CD4-positive, alpha-beta memory T cell (primary cell): ENCODE measurements around the gene SIVA1. TPM values are rescaled to one million over a fixed set of nuclear protein-coding genes. Genes with fewer than 3 reads are reported as not detected.

Source experiments
- CTCF ChIA-PET: fragments of 350-600 bp; sonication (Branson Sonifier 250); formaldehyde crosslinking; loops from one replicate; lab custom pipeline; 2021; ENCODE audit warnings: inconsistent platforms; ENCODE audit not compliant: partially characterized antibody; lab: Charles Lee
- POLR2A ChIA-PET: fragments of 350-600 bp; sonication (Branson Sonifier 250); formaldehyde crosslinking; loops from one replicate; lab custom pipeline; 2021; ENCODE audit not compliant: partially characterized antibody; lab: Charles Lee
- DNase-seq, 5 donors: peaks; one replicate each; pipeline versions ENCODE4 v3.0.0 to v3.0.0-alpha.2; 2020 to 2022; ENCODE audit warnings: mixed read lengths in 1 of 5
- H3K27ac ChIP-seq: one replicate; pipeline ENCODE4 v1.7.0; 2013; ENCODE audit warnings: low read depth, low read length
- H3K27me3 ChIP-seq: 2 replicates; pipeline ENCODE4 v1.7.0; 2013; ENCODE audit warnings: mild to moderate bottlenecking, low read length, moderate library complexity; ENCODE audit not compliant: insufficient read depth
- H3K36me3 ChIP-seq: 2 replicates; pipeline ENCODE4 v1.7.0; 2013; ENCODE audit warnings: mild to moderate bottlenecking, low read length, moderate library complexity; ENCODE audit not compliant: insufficient read depth
- H3K4me1 ChIP-seq: 2 replicates; pipeline ENCODE4 v1.7.0; 2013; ENCODE audit warnings: mild to moderate bottlenecking, low read length, moderate library complexity; ENCODE audit not compliant: insufficient read depth
- H3K4me3 ChIP-seq, 2 donors: one replicate each; pipeline ENCODE4 v1.7.0; 2013; ENCODE audit warnings: low read length in 2 of 2, mild to moderate bottlenecking in 1 of 2
- H3K9me3 ChIP-seq, 2 donors: one replicate each; pipeline ENCODE4 v1.7.0; 2013; ENCODE audit warnings: low read length in 2 of 2, control low read depth in 1 of 2; ENCODE audit not compliant: control insufficient read depth in 1 of 2
- H3K27ac Mint-ChIP-seq, 7 donors: one replicate each; pipeline ENCODE4 v1.8.0; 2020 to 2021; ENCODE audit warnings: mixed read lengths in 7 of 7, mild to moderate bottlenecking in 6 of 7, inconsistent platforms in 3 of 7, moderate library complexity in 3 of 7
- H3K27me3 Mint-ChIP-seq, 2 donors: one replicate each; pipeline ENCODE4 v1.8.0; 2020 to 2021; ENCODE audit warnings: mixed read lengths in 2 of 2
- H3K36me3 Mint-ChIP-seq, 2 donors: one replicate each; pipeline ENCODE4 v1.8.0; 2020 to 2021; ENCODE audit warnings: mixed read lengths in 2 of 2, inconsistent platforms in 1 of 2, mild to moderate bottlenecking in 1 of 2
- H3K4me1 Mint-ChIP-seq, 4 donors: one replicate each; pipeline ENCODE4 v1.8.0; 2020 to 2021; ENCODE audit warnings: mixed read lengths in 4 of 4, mild to moderate bottlenecking in 1 of 4
- H3K4me3 Mint-ChIP-seq, 8 donors: one replicate each; pipeline ENCODE4 v1.8.0; 2020 to 2021; ENCODE audit warnings: mixed read lengths in 8 of 8, mild to moderate bottlenecking in 7 of 8, moderate library complexity in 6 of 8, inconsistent platforms in 3 of 8
- H3K9me3 Mint-ChIP-seq, 8 donors: one replicate each; pipeline ENCODE4 v1.8.0; 2020 to 2021; ENCODE audit warnings: mixed read lengths in 8 of 8, mild to moderate bottlenecking in 5 of 8, inconsistent platforms in 3 of 8, moderate library complexity in 1 of 8
- intact Hi-C: fragments of 100-400 bp; cut with micrococcal nuclease; formaldehyde crosslinking; loops from one replicate; pipeline ENCODE4 v1.15.1; 2023
- polyA plus RNA-seq, 2 donors: library from polyadenylated mRNA; unstranded; fragments of 300-500 nt; fragmentation: Illumina TruSeq; gene quantifications; one replicate each; pipeline ENCODE4 v1.2.3, GENCODE V29; 2021
- total RNA-seq, 2 experiments: library from RNA; stranded (reverse); gene quantifications; one replicate each; pipeline ENCODE4 v1.2.3, GENCODE V29; 2021

The SIVA1 gene
- total and polyA plus RNA-seq, 4 experiments from 2014 or later: 69.3 to 266 (median 144) TPM

GRCh38 chr14:104734991-104735779, 17.8 kb upstream of the SIVA1 start:
- Histone ChIP-seq H3K36me3 (no peaks in the 10 kb centered on the region), H3K4me1 (no peaks in the 10 kb centered on the region), H3K9me3 (no peaks in the 10 kb centered on the region), H3K27me3 (no peaks in the 10 kb centered on the region), H3K4me3 (no peak overlapping the region), H3K27ac (no peak overlapping the region)
- H3K36me3 Mint-ChIP-seq: no peaks in the 10 kb centered on the region
- H3K27me3 Mint-ChIP-seq: peaks cover 0 to 1% of the 10 kb centered on the region in 2 donors
- H3K4me1 Mint-ChIP-seq: no peaks in the 10 kb centered on the region
- no peak overlapping the region for H3K27ac Mint-ChIP-seq
- H3K4me3 Mint-ChIP-seq: no peak overlapping the region
- POLR2A ChIA-PET: no interaction called here
- DNase-seq: no peak
- H3K9me3 Mint-ChIP-seq: no peaks in the 10 kb centered on the region
- intact Hi-C loops: no loop called here
- CTCF ChIA-PET: no interaction called here

DNA sequence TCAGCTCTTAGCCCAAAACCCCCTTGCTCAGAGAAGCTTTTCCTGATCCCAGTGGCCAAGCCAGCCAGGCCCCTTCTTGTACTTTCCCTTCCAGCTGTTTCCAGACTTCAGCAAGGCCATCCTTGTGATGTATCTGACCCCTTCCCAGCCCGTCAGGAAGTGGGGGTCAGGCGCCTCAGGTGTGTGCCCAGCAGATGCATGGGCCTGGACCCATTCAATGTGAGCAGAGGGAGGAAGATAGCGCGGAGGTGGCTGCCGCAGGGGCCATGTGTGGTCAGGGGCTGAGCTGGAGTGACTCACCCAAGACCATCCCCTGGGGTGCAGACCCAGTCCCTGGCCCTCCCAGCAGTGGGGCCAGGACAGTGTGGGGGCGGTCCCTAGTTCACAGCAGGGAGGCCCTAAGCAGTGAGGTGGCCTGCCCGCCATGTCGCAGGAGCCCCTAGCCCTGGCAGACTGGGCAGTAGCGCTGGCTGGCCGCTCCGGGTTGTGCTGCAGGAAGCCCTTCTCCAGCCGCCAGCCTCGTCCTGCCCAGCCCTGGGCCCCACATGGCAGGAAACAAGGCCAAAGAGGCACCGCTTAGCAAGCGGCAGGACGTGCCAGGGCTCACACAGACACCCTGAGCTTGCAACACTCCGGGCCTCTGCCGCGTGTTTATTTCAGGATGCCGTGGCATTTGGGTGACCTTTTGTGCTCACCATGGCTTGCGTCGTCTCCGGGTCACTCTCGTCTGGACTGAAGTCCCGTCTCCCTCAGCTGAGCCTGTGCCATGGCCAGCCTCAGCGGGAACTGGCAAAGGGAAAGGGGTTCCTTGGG, 16.9 kb upstream of the SIVA1 start:
- intact Hi-C loops: no loop called here
- DNase-seq: no peak
- Histone ChIP-seq H3K4me3 (no peak overlapping the region), H3K9me3 (no peaks in the 10 kb centered on the region), H3K27me3 (no peaks in the 10 kb centered on the region), H3K27ac (no peak overlapping the region), H3K4me1 (no peaks in the 10 kb centered on the region), H3K36me3 (no peaks in the 10 kb centered on the region)
- CTCF ChIA-PET: interaction anchor here (1.4 kb wide), 1 partner anchor 13 kb away, joined by 6 read pairs; the partner anchor contains the start of gene ADSS1
- no peaks in the 10 kb centered on the region for H3K9me3 Mint-ChIP-seq
- H3K27ac Mint-ChIP-seq: no peak overlapping the region
- peaks cover 0 to 1% of the 10 kb centered on the region in 2 donors for H3K27me3 Mint-ChIP-seq
- H3K4me3 Mint-ChIP-seq: no peak overlapping the region
- POLR2A ChIA-PET: no interaction called here
- H3K36me3 Mint-ChIP-seq: no peaks in the 10 kb centered on the region
- no peaks in the 10 kb centered on the region for H3K4me1 Mint-ChIP-seq

DNA sequence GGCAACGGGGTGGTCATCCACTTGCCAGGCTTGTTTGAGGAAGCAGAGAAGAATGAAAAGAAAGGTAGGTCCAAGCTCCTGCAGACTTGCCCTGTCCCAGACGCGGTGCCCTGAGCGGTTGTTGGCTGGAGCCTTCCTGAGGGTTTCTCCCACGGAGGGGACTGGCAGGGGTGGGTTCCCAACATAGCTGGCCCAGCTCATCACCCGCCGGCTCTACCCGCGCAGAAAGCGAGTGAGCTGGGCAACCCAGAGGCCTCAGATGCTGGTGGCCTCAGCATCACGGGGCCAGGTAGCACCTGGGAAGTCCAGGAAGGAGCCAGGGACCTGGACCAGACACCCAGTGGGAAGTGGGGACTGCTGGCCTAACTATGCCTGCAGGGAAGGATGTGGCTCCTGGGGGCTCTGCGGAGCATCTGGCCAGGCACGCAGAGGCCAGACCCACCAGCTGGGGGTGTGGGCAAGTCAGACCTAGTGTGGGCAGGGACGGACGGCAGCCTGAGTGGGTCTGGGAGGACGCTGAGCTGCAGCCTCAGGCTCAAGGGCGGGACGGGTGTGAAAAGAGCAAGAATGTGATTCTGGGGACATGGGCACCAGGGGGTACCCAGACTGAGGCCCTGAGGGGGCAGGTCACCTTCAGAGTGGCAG, 14.4 kb upstream of the SIVA1 start:
- no peak overlapping the region for H3K27ac ChIP-seq
- no peaks in the 10 kb centered on the region for H3K4me1 ChIP-seq
- Mint-ChIP-seq H3K4me3 (no peak overlapping the region), H3K27ac (no peak overlapping the region), H3K27me3 (peaks cover 0 to 1% of the 10 kb centered on the region in 2 donors), H3K9me3 (no peaks in the 10 kb centered on the region), H3K4me1 (no peaks in the 10 kb centered on the region), H3K36me3 (no peaks in the 10 kb centered on the region)
- intact Hi-C loops: no loop called here
- H3K4me3 ChIP-seq: no peak overlapping the region
- H3K27me3 ChIP-seq: no peaks in the 10 kb centered on the region
- no peaks in the 10 kb centered on the region for H3K9me3 ChIP-seq
- no peaks in the 10 kb centered on the region for H3K36me3 ChIP-seq
- DNase-seq: peak in 1 of 5 donors; percentile 9
- ChIA-PET CTCF (no interaction called here), POLR2A (no interaction called here)

DNA sequence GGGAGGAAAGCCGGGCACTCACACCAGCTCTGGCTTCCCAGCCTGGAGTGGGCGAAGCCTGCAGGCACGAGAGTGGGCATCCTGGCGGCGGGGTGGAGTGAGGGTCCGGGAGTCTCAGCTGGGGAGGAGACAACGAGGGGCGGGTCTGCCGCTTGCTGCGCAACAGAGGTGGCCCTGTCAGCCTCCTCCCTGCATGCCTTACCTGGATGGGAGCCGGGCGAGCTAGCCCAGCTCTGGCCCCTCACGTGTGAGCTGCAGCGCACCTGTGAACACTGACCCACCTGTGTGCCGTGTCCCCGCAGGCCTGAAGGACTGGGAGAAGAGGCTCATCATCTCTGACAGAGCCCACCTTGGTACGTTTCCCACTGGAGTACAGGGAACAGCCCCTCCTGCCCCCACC, 13.9 kb upstream of the SIVA1 start:
- H3K4me3 Mint-ChIP-seq: no peak overlapping the region
- no peaks in the 10 kb centered on the region for H3K4me1 ChIP-seq
- ChIA-PET POLR2A (no interaction called here), CTCF (no interaction called here)
- H3K4me3 ChIP-seq: no peak overlapping the region
- no peaks in the 10 kb centered on the region for H3K9me3 ChIP-seq
- no peaks in the 10 kb centered on the region for H3K36me3 Mint-ChIP-seq
- H3K27me3 Mint-ChIP-seq: peaks cover 0 to 1% of the 10 kb centered on the region in 2 donors
- H3K36me3 ChIP-seq: no peaks in the 10 kb centered on the region
- DNase-seq: no peak
- intact Hi-C loops: no loop called here
- no peak overlapping the region for H3K27ac ChIP-seq
- no peaks in the 10 kb centered on the region for H3K9me3 Mint-ChIP-seq
- no peaks in the 10 kb centered on the region for H3K27me3 ChIP-seq
- H3K27ac Mint-ChIP-seq: no peak overlapping the region
- H3K4me1 Mint-ChIP-seq: no peaks in the 10 kb centered on the region

DNA sequence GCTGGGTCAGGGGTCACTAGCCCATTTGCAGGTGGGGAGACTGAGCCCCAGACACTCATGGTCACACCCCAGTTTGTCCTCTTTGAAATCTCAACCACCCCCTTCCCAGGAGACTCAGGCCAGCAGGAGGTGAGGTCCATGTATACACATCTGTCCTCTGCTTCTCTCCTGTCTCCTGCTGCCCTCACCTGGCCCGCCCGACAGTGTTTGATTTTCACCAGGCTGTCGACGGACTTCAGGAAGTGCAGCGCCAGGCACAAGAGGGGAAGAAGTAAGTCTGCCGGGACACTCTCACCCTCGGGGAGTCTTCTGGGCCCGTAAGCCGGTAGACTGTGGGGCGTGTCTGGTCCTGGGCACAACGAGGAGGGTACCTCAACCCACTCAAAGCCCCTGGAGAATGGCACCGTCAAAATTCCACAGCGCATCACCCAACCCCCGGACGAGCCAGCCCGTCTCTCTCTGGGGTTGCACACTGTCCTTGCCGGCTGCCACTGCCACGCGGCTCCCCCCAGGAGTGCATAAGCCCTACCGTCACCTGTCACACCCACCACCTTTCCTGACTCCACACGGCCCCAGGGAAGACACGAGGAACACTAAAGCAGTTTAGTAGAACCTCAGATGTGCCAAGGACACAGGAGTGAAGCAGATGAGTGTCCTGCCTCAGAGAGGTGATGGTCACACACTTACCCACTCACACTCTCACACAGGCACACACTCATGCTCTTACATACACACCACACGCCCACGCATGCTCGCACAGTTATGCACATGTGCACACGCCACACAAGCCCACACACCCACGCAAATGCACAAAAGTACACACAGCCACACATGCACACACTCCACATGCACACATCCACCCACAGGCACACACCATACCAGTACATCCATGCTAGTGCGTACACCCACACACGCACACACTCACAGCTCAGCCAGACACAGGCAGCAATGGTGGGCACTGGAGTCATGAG, 13.1 kb upstream of the SIVA1 start:
- no peaks in the 10 kb centered on the region for H3K4me1 ChIP-seq
- peaks cover 0 to 1% of the 10 kb centered on the region in 2 donors for H3K27me3 Mint-ChIP-seq
- ChIA-PET CTCF (no interaction called here), POLR2A (no interaction called here)
- no peak overlapping the region for H3K4me3 Mint-ChIP-seq
- H3K27ac ChIP-seq: no peak overlapping the region
- intact Hi-C loops: no loop called here
- no peak overlapping the region for H3K4me3 ChIP-seq
- H3K36me3 Mint-ChIP-seq: no peaks in the 10 kb centered on the region
- H3K9me3 ChIP-seq: no peaks in the 10 kb centered on the region
- no peaks in the 10 kb centered on the region for H3K9me3 Mint-ChIP-seq
- no peaks in the 10 kb centered on the region for H3K36me3 ChIP-seq
- peak in 1 of 5 donors; percentile 13 for DNase-seq
- H3K27ac Mint-ChIP-seq: peak overlapping the region in 1 of 7 donors; percentile 89
- H3K4me1 Mint-ChIP-seq: no peaks in the 10 kb centered on the region
- no peaks in the 10 kb centered on the region for H3K27me3 ChIP-seq

GRCh38 chr14:104741108-104741802, 11.7 kb upstream of the SIVA1 start:
- DNase-seq: peak in 1 of 5 donors; percentile 12

More at GRCh38 chr14:104741108-104741802, 11.7 kb upstream of the SIVA1 start:
- no peaks in the 10 kb centered on the region for H3K27me3 ChIP-seq
- H3K9me3 ChIP-seq: no peaks in the 10 kb centered on the region
- H3K27me3 Mint-ChIP-seq: peaks cover 0 to 1% of the 10 kb centered on the region in 2 donors
- no peak overlapping the region for H3K4me3 Mint-ChIP-seq
- no peaks in the 10 kb centered on the region for H3K36me3 ChIP-seq
- H3K27ac ChIP-seq: no peak overlapping the region
- H3K4me3 ChIP-seq: no peak overlapping the region
- H3K27ac Mint-ChIP-seq: no peak overlapping the region
- H3K4me1 ChIP-seq: peaks cover 4% of the 10 kb centered on the region
- CTCF ChIA-PET: no interaction called here
- no peaks in the 10 kb centered on the region for H3K9me3 Mint-ChIP-seq
- H3K4me1 Mint-ChIP-seq: peaks cover 0 to 4% (median 2%) of the 10 kb centered on the region in 4 donors
- H3K36me3 Mint-ChIP-seq: no peaks in the 10 kb centered on the region
- intact Hi-C loops: no loop called here
- POLR2A ChIA-PET: no interaction called here
